ENCODE measurements around the gene PRF1. TPM values are rescaled to one million over a fixed set of nuclear protein-coding genes. Genes with fewer than 3 reads are reported as not detected.

The PRF1 gene
- total RNA-seq, 4 donors from 2014 or later = 0.87 to 6.6 (median 3.7) TPM

- TF ChIP-seq CTCF (IDR thresholded peaks at IDR 0.05) (no peak), EP300 (IDR thresholded peaks at IDR 0.05) (no peak), POLR2A (IDR thresholded peaks at IDR 0.05) (no peak)
- H3K9me3 ChIP-seq = no peaks in the 10 kb centered on the region
- H3K4me1 ChIP-seq = peaks cover 0 to 25% (median 0%) of the 10 kb centered on the region in 4 donors
- H3K27ac ChIP-seq = no peak overlapping the region
- no peaks in the 10 kb centered on the region for H3K36me3 ChIP-seq
- no peak overlapping the region for H3K4me3 ChIP-seq
- H3K27me3 ChIP-seq = no peaks in the 10 kb centered on the region
- WGBS, 2 donors = 82 to 93% methylated on average over 2 of the region's 2 CpGs
- no peak for DNase-seq (ENCODE audit: low spot score in 2 of 2)
Observed at GRCh38 chr10:70557876-70558275, 44.7 kb downstream of the PRF1 start.

GRCh38 chr10:70557086-70557845 is 45.3 kb downstream of the PRF1 start:
- Histone ChIP-seq H3K4me1 (peaks cover 0 to 29% (median 0%) of the 10 kb centered on the region in 4 donors), H3K27ac (no peak overlapping the region), H3K36me3 (no peaks in the 10 kb centered on the region), H3K4me3 (no peak overlapping the region), H3K9me3 (no peaks in the 10 kb centered on the region), H3K27me3 (no peaks in the 10 kb centered on the region)
- TF ChIP-seq EP300 (IDR thresholded peaks at IDR 0.05) = no peak
- TF ChIP-seq CTCF (IDR thresholded peaks at IDR 0.05) = no peak
- TF ChIP-seq POLR2A (IDR thresholded peaks at IDR 0.05) = no peak
- WGBS, 2 donors = 94% methylated on average over 9 to 11 of the region's 11 CpGs
- no peak for DNase-seq (ENCODE audit: low spot score in 2 of 2)

GRCh38 chr10:70555371-70555770 is 47.2 kb downstream of the PRF1 start:
- DNase-seq (ENCODE audit: low spot score in 2 of 2) = no peak
- no peak overlapping the region for H3K4me3 ChIP-seq
- H3K4me1 ChIP-seq = peaks cover 0 to 30% (median 0%) of the 10 kb centered on the region in 4 donors
- H3K36me3 ChIP-seq = no peaks in the 10 kb centered on the region
- H3K27ac ChIP-seq = no peak overlapping the region
- no peaks in the 10 kb centered on the region for H3K27me3 ChIP-seq
- no peak for TF ChIP-seq POLR2A (IDR thresholded peaks at IDR 0.05)
- TF ChIP-seq EP300 (IDR thresholded peaks at IDR 0.05) = no peak
- no peak for TF ChIP-seq CTCF (IDR thresholded peaks at IDR 0.05)
- WGBS, 2 donors = 81 to 90% methylated on average over 11 of the region's 11 CpGs
- H3K9me3 ChIP-seq = no peaks in the 10 kb centered on the region

GRCh38 chr10:70552586-70552985 is 50.0 kb downstream of the PRF1 start:
- DNase-seq (ENCODE audit: low spot score in 2 of 2) = no peak
- WGBS, 2 donors = 84 to 87% methylated on average over 6 of the region's 6 CpGs
- Histone ChIP-seq H3K9me3 (no peaks in the 10 kb centered on the region), H3K36me3 (no peaks in the 10 kb centered on the region), H3K27me3 (no peaks in the 10 kb centered on the region), H3K27ac (peak overlapping the region in 1 of 4 donors; percentile 28), H3K4me3 (no peak overlapping the region), H3K4me1 (peaks cover 0 to 16% (median 0%) of the 10 kb centered on the region in 4 donors)
- TF ChIP-seq CTCF (IDR thresholded peaks at IDR 0.05) (no peak), EP300 (IDR thresholded peaks at IDR 0.05) (no peak), POLR2A (IDR thresholded peaks at IDR 0.05) (no peak)

- no peak for TF ChIP-seq CTCF (IDR thresholded peaks at IDR 0.05)
- peak in 1 of 2 donors; percentile 72 for TF ChIP-seq EP300 (IDR thresholded peaks at IDR 0.05)
- Histone ChIP-seq H3K27ac (no peak overlapping the region), H3K4me3 (no peak overlapping the region), H3K4me1 (peaks cover 0 to 16% (median 0%) of the 10 kb centered on the region in 4 donors), H3K27me3 (no peaks in the 10 kb centered on the region), H3K9me3 (no peaks in the 10 kb centered on the region), H3K36me3 (no peaks in the 10 kb centered on the region)
- WGBS, 2 donors = 34 to 40% methylated on average over 19 of the region's 19 CpGs
- DNase-seq (ENCODE audit: low spot score in 2 of 2) = peak; percentile 21 to 49
Observed at GRCh38 chr10:70551971-70552422, 50.5 kb downstream of the PRF1 start.

All from tibial nerve (tissue), 4 donors.